Astrocyte of the spinal cord (primary cell): ENCODE measurements around the gene ZNF496.
"Not testable (repeated sequence)": the region's sequence is repeated elsewhere in the genome, so short reads cannot be mapped to it uniquely, and the experiment has no call there.

Experiments
- DNase-seq: peaks from one replicate; pipeline ENCODE4 v3.0.0; 2011; ENCODE audit warnings: low read depth, low spot score
- H3K4me3 ChIP-seq: 2 replicates; pipeline ENCODE4 v1.5.1; 2011; ENCODE audit warnings: low read depth, mild to moderate bottlenecking, low read length, moderate library complexity
- in situ Hi-C: cut with HindIII; loops from 2 replicates; pipeline ENCODE4 v1.10.0; 2017; ENCODE audit warnings: low sequenced_read_pairs
- TF ChIP-seq, protein P1 (sequence below): IDR thresholded peaks from 2 replicates; pipeline ENCODE4 v1.5.1; 2012; ENCODE audit warnings: low read depth, mild to moderate bottlenecking, low read length, inconsistent platforms

Gene ZNF496

GRCh38 chr1:247295274-247295684, 36.4 kb downstream of the ZNF496 start:
- in situ Hi-C loops: no loop called here
- peak; percentile 27 for DNase-seq
- TF ChIP-seq, protein P1, sequence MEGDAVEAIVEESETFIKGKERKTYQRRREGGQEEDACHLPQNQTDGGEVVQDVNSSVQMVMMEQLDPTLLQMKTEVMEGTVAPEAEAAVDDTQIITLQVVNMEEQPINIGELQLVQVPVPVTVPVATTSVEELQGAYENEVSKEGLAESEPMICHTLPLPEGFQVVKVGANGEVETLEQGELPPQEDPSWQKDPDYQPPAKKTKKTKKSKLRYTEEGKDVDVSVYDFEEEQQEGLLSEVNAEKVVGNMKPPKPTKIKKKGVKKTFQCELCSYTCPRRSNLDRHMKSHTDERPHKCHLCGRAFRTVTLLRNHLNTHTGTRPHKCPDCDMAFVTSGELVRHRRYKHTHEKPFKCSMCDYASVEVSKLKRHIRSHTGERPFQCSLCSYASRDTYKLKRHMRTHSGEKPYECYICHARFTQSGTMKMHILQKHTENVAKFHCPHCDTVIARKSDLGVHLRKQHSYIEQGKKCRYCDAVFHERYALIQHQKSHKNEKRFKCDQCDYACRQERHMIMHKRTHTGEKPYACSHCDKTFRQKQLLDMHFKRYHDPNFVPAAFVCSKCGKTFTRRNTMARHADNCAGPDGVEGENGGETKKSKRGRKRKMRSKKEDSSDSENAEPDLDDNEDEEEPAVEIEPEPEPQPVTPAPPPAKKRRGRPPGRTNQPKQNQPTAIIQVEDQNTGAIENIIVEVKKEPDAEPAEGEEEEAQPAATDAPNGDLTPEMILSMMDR: no peak
- H3K4me3 ChIP-seq: no peak overlapping the region

- peak; percentile 85 for DNase-seq
- no peak overlapping the region for H3K4me3 ChIP-seq
- in situ Hi-C loops: no loop called here
- TF ChIP-seq, protein P1: no peak
These were observed 37.4 kb downstream of the ZNF496 start for GRCh38 chr1:247294282-247294681.

- in situ Hi-C loops: no loop called here
- H3K4me3 ChIP-seq: no peak overlapping the region
- peak; percentile 63 for DNase-seq
- TF ChIP-seq, protein P1: no peak
These were observed 38.6 kb downstream of the ZNF496 start for GRCh38 chr1:247293047-247293446.

GRCh38 chr1:247291833-247292561, 39.7 kb downstream of the ZNF496 start:
- TF ChIP-seq, protein P1: no peak
- no peak overlapping the region for H3K4me3 ChIP-seq
- in situ Hi-C loops: no loop called here
- no peak for DNase-seq

DNA sequence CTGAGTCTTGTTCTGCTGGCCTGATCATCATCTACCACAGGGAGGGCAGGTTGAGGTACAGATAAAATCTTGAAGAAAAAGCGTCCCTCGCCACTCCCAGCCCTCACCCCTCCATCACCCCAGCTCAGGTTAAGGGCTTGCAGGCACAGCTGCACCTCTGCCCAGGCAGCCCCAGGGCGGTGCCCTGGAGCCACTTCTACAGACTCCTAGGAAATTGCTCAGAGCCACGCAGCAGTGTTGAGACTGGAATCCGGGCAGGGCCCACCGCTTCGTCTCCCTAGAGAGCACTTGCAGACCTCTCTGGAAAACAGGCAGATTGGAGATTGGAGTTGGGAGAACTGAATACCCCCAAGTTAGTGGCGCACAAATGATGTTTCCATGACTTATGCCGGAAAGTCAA, 40.5 kb downstream of the ZNF496 start:
- H3K4me3 ChIP-seq: no peak overlapping the region
- TF ChIP-seq, protein P1: no peak
- in situ Hi-C loops: no loop called here
- DNase-seq: no peak

- TF ChIP-seq, protein P1: no peak
- no peak overlapping the region for H3K4me3 ChIP-seq
- in situ Hi-C loops: no loop called here
- DNase-seq: no peak
These were observed 41.1 kb downstream of the ZNF496 start for GRCh38 chr1:247290576-247290975.

GRCh38 chr1:247289274-247289892, 42.3 kb downstream of the ZNF496 start:
- in situ Hi-C loops, H3K4me3 ChIP-seq, DNase-seq: not testable (repeated sequence)
